ENCODE measurements around the gene RTEL1.

DNA sequence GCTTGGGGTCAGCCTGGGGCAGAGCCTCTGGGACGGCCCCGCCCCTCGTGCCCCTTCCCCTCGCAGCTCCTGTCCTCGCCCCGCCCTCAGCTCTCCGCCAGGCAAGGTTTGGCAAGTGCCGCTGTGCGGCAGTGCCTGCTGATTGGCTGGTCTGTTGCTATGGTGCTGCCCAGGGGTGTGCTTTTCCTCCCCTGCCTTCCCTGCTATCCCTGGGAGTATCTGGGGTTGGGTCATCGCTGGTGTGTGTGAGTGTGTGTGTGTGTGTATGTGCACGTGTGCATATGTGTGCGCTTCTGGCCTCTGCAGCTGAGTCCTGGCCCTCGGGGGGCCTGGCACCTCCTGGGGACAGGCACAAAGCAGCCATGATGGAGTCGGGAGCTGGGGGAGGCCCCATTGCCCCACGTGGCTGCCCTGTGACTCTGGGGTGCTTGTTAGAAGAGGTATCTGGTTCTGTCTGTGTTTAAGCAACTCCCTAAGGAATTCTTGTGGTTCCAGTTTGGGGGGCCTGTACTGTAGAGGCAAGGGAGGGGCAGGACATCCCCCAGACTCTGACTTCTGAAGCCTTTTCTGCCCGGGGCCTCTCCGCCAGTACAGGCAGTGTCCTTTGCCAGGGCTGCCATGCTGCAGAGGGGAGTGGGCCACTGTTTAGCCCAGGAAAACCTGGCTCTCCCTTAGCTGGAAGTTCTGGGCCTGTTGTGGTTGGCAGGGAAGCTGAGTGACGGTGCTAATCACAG is 6.9 kb downstream of the RTEL1 start:
- TF ChIP-seq, protein P1, sequence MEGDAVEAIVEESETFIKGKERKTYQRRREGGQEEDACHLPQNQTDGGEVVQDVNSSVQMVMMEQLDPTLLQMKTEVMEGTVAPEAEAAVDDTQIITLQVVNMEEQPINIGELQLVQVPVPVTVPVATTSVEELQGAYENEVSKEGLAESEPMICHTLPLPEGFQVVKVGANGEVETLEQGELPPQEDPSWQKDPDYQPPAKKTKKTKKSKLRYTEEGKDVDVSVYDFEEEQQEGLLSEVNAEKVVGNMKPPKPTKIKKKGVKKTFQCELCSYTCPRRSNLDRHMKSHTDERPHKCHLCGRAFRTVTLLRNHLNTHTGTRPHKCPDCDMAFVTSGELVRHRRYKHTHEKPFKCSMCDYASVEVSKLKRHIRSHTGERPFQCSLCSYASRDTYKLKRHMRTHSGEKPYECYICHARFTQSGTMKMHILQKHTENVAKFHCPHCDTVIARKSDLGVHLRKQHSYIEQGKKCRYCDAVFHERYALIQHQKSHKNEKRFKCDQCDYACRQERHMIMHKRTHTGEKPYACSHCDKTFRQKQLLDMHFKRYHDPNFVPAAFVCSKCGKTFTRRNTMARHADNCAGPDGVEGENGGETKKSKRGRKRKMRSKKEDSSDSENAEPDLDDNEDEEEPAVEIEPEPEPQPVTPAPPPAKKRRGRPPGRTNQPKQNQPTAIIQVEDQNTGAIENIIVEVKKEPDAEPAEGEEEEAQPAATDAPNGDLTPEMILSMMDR (IDR thresholded peaks at IDR 0.05) = no peak
- no peak for TF ChIP-seq POLR2A (IDR thresholded peaks at IDR 0.05)

All from testis (tissue), 2 donors.